HL-60 (cell line): ENCODE measurements around the gene ALDH7A1.

Experiments
- DNase-seq, 2 experiments: peaks; one replicate each; pipeline ENCODE4 v3.0.0-alpha.2; 2010 to 2020; ENCODE audit warnings: low read depth in 1 of 2, low spot score in 1 of 2
- H3K27ac ChIP-seq: fragments of 250-450 bp; sonication (Bioruptor Pico); replicated peaks from 2 replicates; pipeline ENCODE4 v1.5.1; 2020; ENCODE audit warnings: mild to moderate bottlenecking, moderate library complexity
- H3K27me3 ChIP-seq: fragments of 250-450 bp; sonication (Bioruptor Pico); 2 replicates; pipeline ENCODE4 v1.5.1; 2021; ENCODE audit warnings: mild to moderate bottlenecking, moderate library complexity; ENCODE audit not compliant: insufficient read depth, poor library complexity, severe bottlenecking
- H3K4me3 ChIP-seq: replicated peaks from 2 replicates; pipeline ENCODE4 v1.5.1; 2011; ENCODE audit warnings: mild to moderate bottlenecking, control low read depth, low read length; ENCODE audit not compliant: insufficient read depth
- GABPA ChIP-seq: IDR thresholded peaks from 2 replicates; pipeline ENCODE4 v1.6.1; 2012; ENCODE audit warnings: low read depth
- POLR2AphosphoS5 ChIP-seq: IDR thresholded peaks from 2 replicates; pipeline ENCODE4 v1.6.1; 2012; ENCODE audit warnings: low read depth
- REST ChIP-seq: IDR thresholded peaks from 2 replicates; pipeline ENCODE4 v1.6.1; 2012; ENCODE audit warnings: low read depth; ENCODE audit not compliant: insufficient replicate concordance
- SPI1 ChIP-seq: IDR thresholded peaks from 2 replicates; pipeline ENCODE4 v1.6.1; 2012; ENCODE audit warnings: low read depth, mild to moderate bottlenecking, borderline replicate concordance
- long read RNA-seq: library from polyadenylated mRNA; unstranded; transcript quantifications from one replicate; pipeline ENCODE4 v2.0.0, GENCODE V29; 2020
- TF ChIP-seq, protein P1 (sequence below): IDR thresholded peaks from one replicate; pipeline ENCODE4 v1.5.1; 2011; ENCODE audit warnings: low read length, control low read depth, inconsistent platforms; ENCODE audit not compliant: insufficient read depth

ALDH7A1 gene
- long read RNA-seq = 0 reads

DNA sequence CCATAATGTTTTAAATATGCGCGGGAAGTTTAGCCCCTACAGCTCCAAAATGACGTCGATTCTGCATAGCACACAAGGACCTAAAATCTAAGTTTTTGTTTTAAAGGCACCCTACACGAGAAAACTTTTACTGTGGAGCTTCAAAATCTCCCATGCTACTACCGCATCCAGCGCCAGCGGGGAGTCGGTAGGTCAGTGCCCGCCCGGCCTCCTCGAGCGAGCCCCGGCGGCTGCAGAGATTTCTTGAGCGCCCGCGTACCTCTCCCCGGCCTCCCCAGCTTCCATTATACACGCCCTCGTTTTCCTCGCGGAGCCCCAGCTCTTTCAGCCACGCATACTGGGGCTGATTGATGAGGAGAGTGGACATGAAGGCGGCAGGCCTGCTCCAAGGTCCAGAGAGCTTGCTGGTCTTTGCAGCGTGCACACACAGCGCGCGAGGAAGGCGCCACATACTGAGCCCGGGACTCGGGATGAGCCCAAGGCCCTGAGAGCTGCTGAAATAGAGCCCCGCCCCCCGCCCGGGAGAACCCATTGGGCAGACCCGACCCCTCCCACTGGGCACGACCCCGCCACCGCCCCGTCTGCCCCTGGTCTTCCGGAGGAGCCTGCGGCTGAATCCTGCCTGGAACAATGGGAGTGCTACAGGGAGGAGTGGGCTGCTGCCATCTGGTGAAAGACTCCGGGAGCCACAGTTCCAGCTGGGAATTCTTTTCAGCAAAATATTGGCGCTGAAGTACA lies at the start of gene ALDH7A1:
Gene ALDH7A1 (minus strand): TSS at position 472 of the 738 bp plus-strand sequence. CDS start 21 bp downstream, at position 451.
- no peak for DNase-seq
- TF ChIP-seq REST = no peak
- no peak for TF ChIP-seq SPI1
- TF ChIP-seq, protein P1, sequence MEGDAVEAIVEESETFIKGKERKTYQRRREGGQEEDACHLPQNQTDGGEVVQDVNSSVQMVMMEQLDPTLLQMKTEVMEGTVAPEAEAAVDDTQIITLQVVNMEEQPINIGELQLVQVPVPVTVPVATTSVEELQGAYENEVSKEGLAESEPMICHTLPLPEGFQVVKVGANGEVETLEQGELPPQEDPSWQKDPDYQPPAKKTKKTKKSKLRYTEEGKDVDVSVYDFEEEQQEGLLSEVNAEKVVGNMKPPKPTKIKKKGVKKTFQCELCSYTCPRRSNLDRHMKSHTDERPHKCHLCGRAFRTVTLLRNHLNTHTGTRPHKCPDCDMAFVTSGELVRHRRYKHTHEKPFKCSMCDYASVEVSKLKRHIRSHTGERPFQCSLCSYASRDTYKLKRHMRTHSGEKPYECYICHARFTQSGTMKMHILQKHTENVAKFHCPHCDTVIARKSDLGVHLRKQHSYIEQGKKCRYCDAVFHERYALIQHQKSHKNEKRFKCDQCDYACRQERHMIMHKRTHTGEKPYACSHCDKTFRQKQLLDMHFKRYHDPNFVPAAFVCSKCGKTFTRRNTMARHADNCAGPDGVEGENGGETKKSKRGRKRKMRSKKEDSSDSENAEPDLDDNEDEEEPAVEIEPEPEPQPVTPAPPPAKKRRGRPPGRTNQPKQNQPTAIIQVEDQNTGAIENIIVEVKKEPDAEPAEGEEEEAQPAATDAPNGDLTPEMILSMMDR = no peak
- no peak for TF ChIP-seq GABPA
- no peak for TF ChIP-seq POLR2AphosphoS5
- no peak within 1 kb of the TSS for H3K4me3 ChIP-seq
- H3K27ac ChIP-seq = no peak within 1 kb of the TSS
- peaks cover 3% of the 10 kb centered on the region for H3K27me3 ChIP-seq

GRCh38 chr5:126641387-126641786 lies 46.4 kb upstream of the ALDH7A1 start:
- Histone ChIP-seq H3K27ac (no peak overlapping the region), H3K27me3 (no peaks in the 10 kb centered on the region), H3K4me3 (no peak overlapping the region)
- TF ChIP-seq GABPA = no peak
- TF ChIP-seq, protein P1 = no peak
- no peak for TF ChIP-seq POLR2AphosphoS5
- no peak for TF ChIP-seq REST
- TF ChIP-seq SPI1 = no peak
- no peak for DNase-seq

GRCh38 chr5:126640866-126641265 lies 45.8 kb upstream of the ALDH7A1 start:
- H3K27me3 ChIP-seq = no peaks in the 10 kb centered on the region
- TF ChIP-seq GABPA = no peak
- no peak for TF ChIP-seq SPI1
- no peak for TF ChIP-seq POLR2AphosphoS5
- TF ChIP-seq, protein P1 = no peak
- no peak for TF ChIP-seq REST
- H3K4me3 ChIP-seq = no peak overlapping the region
- no peak overlapping the region for H3K27ac ChIP-seq
- DNase-seq = no peak
